Gastroesophageal sphincter (tissue), 4 donors: ENCODE measurements around the gene SH3TC2. TPM values are rescaled to one million over a fixed set of nuclear protein-coding genes. Genes with fewer than 3 reads are reported as not detected.
A peak's percentile ranks its signal among the peaks of the same experiment; 100 is the strongest.

ENCODE experiments used
- ATAC-seq: fragments of 150-250 bp; one replicate; pipeline ENCODE4 v1.9.1; 2016; ENCODE audit warnings: mild to moderate bottlenecking, moderate library complexity
- H3K27ac ChIP-seq, 4 donors: fragments of 200-600 bp; sonication (generic) in 3 of 4; 1 replicate in 3 of 4; 2 replicates in 1 of 4; pipeline ENCODE4 v1.5.1; 2016 to 2019
- H3K27me3 ChIP-seq: fragments of 200-600 bp; sonication (generic); one replicate; pipeline ENCODE4 v1.5.1; 2019
- H3K36me3 ChIP-seq, 2 donors: fragments of 200-600 bp; sonication (generic); one replicate each; pipeline ENCODE4 v1.5.1; 2019; ENCODE audit warnings: control low read depth in 1 of 2
- H3K4me1 ChIP-seq, 3 donors: fragments of 200-600 bp; sonication (generic); 1 replicate in 2 of 3; 2 replicates in 1 of 3; pipeline ENCODE4 v1.5.1; 2016 to 2019; ENCODE audit warnings: control low read depth in 2 of 3
- H3K4me3 ChIP-seq, 2 donors: fragments of 200-600 bp; sonication (generic); one replicate each; pipeline ENCODE4 v1.5.1; 2019; ENCODE audit warnings: mild to moderate bottlenecking in 1 of 2, moderate library complexity in 1 of 2
- H3K9me3 ChIP-seq, 3 donors: fragments of 200-600 bp; sonication (generic); one replicate each; pipeline ENCODE4 v1.5.1; 2017 to 2019; ENCODE audit warnings: control low read depth in 2 of 3
- CTCF ChIP-seq, 4 experiments: fragments of 200-600 bp in 2 of 4; fragments of 450-650 bp in 2 of 4; sonication (generic) in 1 of 4; IDR thresholded peaks; one replicate each; pipeline ENCODE4 v1.5.1; 2017 to 2019; ENCODE audit warnings: antibody characterized with exemption in 4 of 4, mild to moderate bottlenecking in 2 of 4, moderate library complexity in 2 of 4
- EP300 ChIP-seq: sonication (generic); formaldehyde crosslinking; IDR thresholded peaks from one replicate; pipeline ENCODE4 v1.6.1; 2017; ENCODE audit warnings: antibody characterized with exemption, mild to moderate bottlenecking
- POLR2A ChIP-seq, 2 donors: fragments of 450-650 bp; IDR thresholded peaks; one replicate each; pipeline ENCODE4 v1.6.1; 2017; ENCODE audit warnings: antibody characterized with exemption in 2 of 2, mild to moderate bottlenecking in 2 of 2, moderate library complexity in 1 of 2
- POLR2AphosphoS5 ChIP-seq: sonication (generic); formaldehyde crosslinking; IDR thresholded peaks from one replicate; pipeline ENCODE4 v1.6.1; 2017; ENCODE audit warnings: antibody characterized with exemption
- WGBS, 2 donors: methylation state at CpG; one replicate each; pipeline ENCODE4 v1.1.5; 2018; ENCODE audit warnings: low coverage in 1 of 2; 5-methylcytosine and 5-hydroxymethylcytosine counted together
- total RNA-seq, 4 donors: library from RNA; depleted of rRNA; stranded (reverse); fragments of >200 nt; gene quantifications; one replicate each; pipeline ENCODE4 v1.1.0, GENCODE V29; 2016

Gene SH3TC2
- total RNA-seq, 4 donors from 2014 or later: 2.3 to 5.0 (median 3.5) TPM

- peak overlapping the region; percentile 26 to 59 (median 44) for H3K27ac ChIP-seq
- WGBS, 2 donors: 32% methylated on average over 2 of the region's 2 CpGs; no CpG with 5 or more reads in 1 of the 2 donors
- ATAC-seq: no peak
- no peaks in the 10 kb centered on the region for H3K27me3 ChIP-seq
- no peaks in the 10 kb centered on the region for H3K36me3 ChIP-seq
- no peaks in the 10 kb centered on the region for H3K9me3 ChIP-seq
- TF ChIP-seq CTCF (IDR thresholded peaks at IDR 0.05): no peak
- no peak for TF ChIP-seq EP300
- no peak for TF ChIP-seq POLR2AphosphoS5
- no peak for TF ChIP-seq POLR2A (IDR thresholded peaks at IDR 0.05)
- H3K4me3 ChIP-seq: no peak overlapping the region
- H3K4me1 ChIP-seq: peaks cover 0 to 52% (median 11%) of the 10 kb centered on the region in 3 donors
Measured at GRCh38 chr5:148970228-148970627, 92.6 kb downstream of the SH3TC2 start.

- peak overlapping the region in 3 of 4 donors; percentile 26 to 59 (median 44) for H3K27ac ChIP-seq
- H3K4me3 ChIP-seq: no peak overlapping the region
- WGBS, 2 donors: 44 to 77% methylated on average over 2 to 3 of the region's 3 CpGs
- no peak for ATAC-seq
- H3K9me3 ChIP-seq: no peaks in the 10 kb centered on the region
- TF ChIP-seq CTCF (IDR thresholded peaks at IDR 0.05): no peak
- TF ChIP-seq EP300: no peak
- no peak for TF ChIP-seq POLR2AphosphoS5
- no peak for TF ChIP-seq POLR2A (IDR thresholded peaks at IDR 0.05)
- peaks cover 0 to 53% (median 11%) of the 10 kb centered on the region in 3 donors for H3K4me1 ChIP-seq
- no peaks in the 10 kb centered on the region for H3K27me3 ChIP-seq
- H3K36me3 ChIP-seq: no peaks in the 10 kb centered on the region
Measured at GRCh38 chr5:148969291-148969690, 93.6 kb downstream of the SH3TC2 start.

GRCh38 chr5:148968311-148968710, 94.6 kb downstream of the SH3TC2 start:
- no peaks in the 10 kb centered on the region for H3K9me3 ChIP-seq
- H3K27me3 ChIP-seq: no peaks in the 10 kb centered on the region
- no peaks in the 10 kb centered on the region for H3K36me3 ChIP-seq
- ATAC-seq: no peak
- no peak overlapping the region for H3K4me3 ChIP-seq
- no peak overlapping the region for H3K27ac ChIP-seq
- TF ChIP-seq EP300 (no peak), CTCF (IDR thresholded peaks at IDR 0.05) (no peak), POLR2A (IDR thresholded peaks at IDR 0.05) (no peak), POLR2AphosphoS5 (no peak)
- peaks cover 0 to 47% (median 11%) of the 10 kb centered on the region in 3 donors for H3K4me1 ChIP-seq
- WGBS, 2 donors: 72 to 80% methylated on average over 2 of the region's 2 CpGs

GRCh38 chr5:148967783-148968182, 95.1 kb downstream of the SH3TC2 start:
- Histone ChIP-seq H3K27me3 (no peaks in the 10 kb centered on the region), H3K36me3 (no peaks in the 10 kb centered on the region), H3K4me3 (no peak overlapping the region), H3K4me1 (peaks cover 0 to 42% (median 10%) of the 10 kb centered on the region in 3 donors), H3K9me3 (no peaks in the 10 kb centered on the region), H3K27ac (no peak overlapping the region)
- no peak for TF ChIP-seq POLR2A (IDR thresholded peaks at IDR 0.05)
- TF ChIP-seq CTCF (IDR thresholded peaks at IDR 0.05): no peak
- no peak for TF ChIP-seq POLR2AphosphoS5
- TF ChIP-seq EP300: no peak
- ATAC-seq: no peak
- WGBS, 2 donors: 40 to 73% methylated on average over 1 to 3 of the region's 4 CpGs

- Histone ChIP-seq H3K27me3 (no peaks in the 10 kb centered on the region), H3K4me1 (peaks cover 0 to 34% (median 6%) of the 10 kb centered on the region in 3 donors), H3K9me3 (no peaks in the 10 kb centered on the region), H3K27ac (peak overlapping the region in 1 of 4 donors; percentile 42), H3K36me3 (no peaks in the 10 kb centered on the region), H3K4me3 (no peak overlapping the region)
- 100% methylated on average over 1 to 2 of the region's 2 CpGs for WGBS, 2 donors
- no peak for TF ChIP-seq EP300
- TF ChIP-seq CTCF (IDR thresholded peaks at IDR 0.05): no peak
- no peak for TF ChIP-seq POLR2AphosphoS5
- no peak for TF ChIP-seq POLR2A (IDR thresholded peaks at IDR 0.05)
- ATAC-seq: no peak
Measured at GRCh38 chr5:148966938-148967337, 95.9 kb downstream of the SH3TC2 start.
